Bone marrow (tissue), 2 donors: ENCODE results near the gene EEA1.

Experiments
- DNase-seq, 2 donors: peaks; one replicate each; lab custom pipeline; 2025; lab: John Stamatoyannopoulos, UW

The EEA1 gene

DNA sequence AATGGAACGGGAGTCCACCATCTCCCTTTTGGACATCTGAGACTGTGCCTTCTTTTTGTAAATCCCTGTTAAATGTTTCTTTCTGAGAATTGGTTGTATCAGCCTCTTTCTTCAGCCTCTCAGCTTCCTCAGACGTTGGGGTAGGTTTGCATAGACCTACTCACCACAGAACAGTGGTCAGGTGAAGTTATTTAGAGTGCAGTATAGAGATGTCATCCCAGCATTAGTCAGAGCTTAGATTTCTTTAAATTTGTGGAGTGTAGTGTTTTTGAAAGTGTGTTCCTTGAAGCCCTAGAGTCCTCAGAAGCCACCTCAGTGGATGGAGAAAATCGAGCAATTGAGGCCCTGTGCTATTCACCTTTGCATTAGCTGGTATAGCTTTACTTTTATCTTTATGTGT lies 8.9 kb upstream of the EEA1 start:
- no peak for DNase-seq

DNA sequence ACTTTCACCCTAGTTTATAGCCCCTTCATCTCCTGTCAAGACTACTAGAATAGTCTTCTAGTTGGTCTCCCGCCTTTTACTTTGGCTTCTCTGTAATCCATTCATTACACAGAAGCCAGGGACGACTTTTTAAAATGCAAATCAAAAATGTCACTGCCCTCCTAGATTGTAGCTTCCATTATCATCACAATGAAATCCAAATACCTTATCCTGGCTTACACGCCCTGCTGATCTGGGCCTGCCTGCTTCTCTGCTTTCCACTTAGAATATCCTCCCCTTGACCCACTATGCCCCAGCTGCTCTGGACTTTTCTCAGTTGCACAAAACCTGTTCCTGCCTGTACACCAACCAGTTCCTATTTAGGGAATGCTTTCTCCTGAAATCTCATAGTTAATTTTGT lies 4.5 kb upstream of the EEA1 start:
- no peak for DNase-seq

DNA sequence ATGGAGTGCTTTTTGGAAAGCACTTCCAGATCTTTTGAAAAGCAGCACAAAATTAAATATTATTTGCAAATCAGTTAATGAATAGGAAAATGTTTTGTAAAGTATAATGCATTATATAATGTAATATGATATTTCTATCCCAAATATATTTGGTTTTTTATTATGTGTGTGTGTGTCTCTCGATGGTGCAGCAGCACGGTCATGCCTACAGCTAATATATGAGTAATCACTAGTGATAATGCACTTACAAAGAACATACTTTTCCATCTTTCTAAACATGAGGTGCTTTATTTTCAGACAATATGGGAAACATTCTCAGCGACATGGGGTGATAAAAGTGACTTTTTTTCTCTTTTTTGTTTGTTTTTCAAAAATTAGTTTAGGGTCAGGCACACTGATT lies 1.3 kb upstream of the EEA1 start:
- DNase-seq = no peak

DNA sequence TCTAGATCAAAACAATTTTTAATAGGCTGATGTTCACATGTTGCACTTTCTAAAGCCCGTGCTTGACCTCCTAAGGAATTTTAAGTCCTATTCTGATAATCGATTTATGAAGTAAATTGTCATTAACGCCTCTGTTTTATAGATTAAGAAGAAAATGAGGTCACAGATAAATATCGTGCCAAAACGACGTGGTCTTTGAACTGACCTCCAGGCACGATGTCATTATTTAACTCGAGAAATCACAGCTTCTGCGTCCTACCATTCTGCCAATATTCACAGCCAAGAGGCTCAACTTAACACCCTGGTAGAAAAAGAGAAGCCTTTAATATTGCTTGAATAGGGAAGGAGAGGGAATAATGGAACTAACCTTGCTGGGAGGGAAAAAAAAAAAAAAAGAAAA lies 888 bp upstream of the EEA1 start:
- DNase-seq = no peak

DNA sequence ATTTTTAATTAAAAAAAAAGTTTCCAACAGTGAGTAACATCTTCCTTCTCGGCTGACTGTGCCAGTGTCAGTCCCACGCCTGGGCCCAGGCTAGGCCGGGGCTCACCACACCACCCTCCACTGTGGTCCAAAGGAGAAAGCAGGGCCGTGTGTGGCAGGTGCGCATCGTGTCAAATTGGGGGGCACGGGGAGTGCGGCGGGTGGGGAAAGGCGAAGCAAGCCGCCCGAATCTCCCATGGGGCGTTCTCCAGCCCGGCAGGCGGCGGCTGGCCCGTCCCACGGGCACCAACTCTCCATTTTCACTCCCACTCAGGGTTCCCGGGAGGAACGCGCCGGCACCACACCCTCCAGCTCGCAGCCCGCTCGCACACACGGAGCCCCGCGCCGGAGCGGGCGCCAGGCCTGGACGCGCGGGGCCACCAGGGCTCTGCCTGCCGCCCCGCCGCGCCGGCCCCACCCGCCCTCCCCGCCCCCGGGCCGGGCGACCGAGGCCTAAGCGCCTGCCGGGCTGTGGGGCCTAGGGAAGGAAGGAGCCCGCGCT lies 604 bp downstream of the EEA1 start:
- peak in 1 of 2 donors; percentile 59 for DNase-seq

DNA sequence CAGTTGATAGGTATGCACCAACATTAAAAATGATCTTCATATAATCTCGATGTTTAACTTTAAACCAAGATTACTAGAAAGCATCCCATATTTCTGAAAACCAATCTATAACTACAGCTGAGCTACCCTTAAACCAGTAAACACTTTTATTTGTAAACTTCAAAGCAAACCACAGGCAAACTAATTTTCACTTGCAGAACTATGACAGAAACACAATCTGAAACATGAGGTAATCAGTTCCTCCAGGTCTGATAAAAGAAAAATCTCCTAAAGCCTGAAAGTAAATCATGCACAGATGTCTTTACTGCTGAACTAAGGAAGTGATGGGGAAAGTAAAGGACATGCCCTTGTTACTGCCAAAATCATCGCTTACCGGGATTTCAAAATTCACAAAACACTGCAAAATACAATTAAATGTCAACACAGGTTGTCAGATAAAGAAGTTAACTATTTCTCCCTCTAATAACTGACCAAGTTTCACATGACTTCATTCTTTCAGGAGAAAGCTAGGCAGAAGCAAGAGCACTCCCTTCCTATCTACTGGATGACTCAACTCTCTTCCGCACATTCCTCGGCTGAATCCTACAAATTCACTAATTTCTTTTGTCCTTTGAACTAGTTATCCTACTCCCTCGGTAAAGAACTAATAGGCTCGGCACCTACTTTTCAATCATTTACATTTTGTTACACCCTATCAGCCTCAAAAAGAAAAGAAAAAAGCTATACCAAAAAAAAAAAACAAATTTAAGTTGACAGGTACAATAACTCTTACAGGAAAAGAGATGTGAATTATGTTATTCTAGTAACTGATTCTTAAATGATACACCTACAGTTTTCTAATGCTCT lies 1.4 kb downstream of the EEA1 start:
- no peak for DNase-seq

DNA sequence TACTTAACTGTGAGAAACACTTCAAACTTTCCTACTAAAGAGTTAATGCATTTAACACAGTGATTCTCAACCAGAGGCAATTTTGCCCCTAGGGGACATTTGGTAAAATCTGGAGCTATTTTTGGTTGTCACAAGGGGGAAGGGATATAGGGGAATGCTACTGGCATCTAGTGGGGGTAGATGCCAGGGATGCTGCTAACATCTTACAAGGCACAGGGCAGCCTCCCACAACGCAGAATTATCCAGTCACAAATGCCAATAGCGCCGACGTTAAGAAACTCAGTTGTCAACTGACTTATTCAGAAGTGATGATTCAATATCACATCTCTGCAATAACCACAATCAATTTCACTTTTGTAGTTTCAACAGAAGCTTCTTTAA lies 2.0 kb downstream of the EEA1 start:
- DNase-seq = no peak

DNA sequence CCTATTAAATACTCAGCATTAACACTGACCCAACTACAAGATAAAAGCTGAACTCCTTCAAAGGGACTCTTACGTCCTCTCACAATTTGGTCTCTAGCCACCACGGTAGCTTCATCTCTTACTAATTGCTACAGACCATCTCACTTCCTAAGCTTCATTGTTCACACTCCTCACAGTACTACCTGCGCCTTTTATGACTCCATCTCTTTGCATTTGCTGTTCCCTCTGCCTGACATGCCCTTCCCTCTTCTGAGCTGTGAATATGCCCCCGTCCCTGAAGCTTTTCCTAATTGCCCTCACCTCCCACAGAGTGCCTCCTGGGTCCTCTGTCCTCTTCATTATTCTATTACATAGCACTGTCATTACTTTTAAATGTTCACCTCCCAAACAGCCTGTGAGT lies 2.5 kb downstream of the EEA1 start:
- DNase-seq = no peak

DNA sequence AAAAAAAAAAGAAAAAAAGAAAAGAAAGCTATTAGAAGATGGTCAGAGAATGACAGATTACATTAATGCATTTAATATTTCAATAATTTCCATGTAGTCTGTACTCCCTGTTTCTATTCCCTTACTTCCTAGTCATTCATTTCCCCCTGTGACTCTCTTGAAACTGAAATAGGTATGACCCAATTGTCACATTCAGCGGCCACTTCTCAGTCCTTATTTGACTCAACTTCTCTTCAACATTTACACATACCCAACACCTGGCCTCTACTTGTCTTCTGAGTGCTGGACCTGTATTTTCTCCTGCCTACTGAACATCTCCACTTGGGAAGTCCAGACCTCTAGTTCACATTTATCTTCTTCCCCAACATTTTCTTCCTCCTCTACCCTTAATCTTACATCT lies 7.2 kb downstream of the EEA1 start:
- DNase-seq = no peak

DNA sequence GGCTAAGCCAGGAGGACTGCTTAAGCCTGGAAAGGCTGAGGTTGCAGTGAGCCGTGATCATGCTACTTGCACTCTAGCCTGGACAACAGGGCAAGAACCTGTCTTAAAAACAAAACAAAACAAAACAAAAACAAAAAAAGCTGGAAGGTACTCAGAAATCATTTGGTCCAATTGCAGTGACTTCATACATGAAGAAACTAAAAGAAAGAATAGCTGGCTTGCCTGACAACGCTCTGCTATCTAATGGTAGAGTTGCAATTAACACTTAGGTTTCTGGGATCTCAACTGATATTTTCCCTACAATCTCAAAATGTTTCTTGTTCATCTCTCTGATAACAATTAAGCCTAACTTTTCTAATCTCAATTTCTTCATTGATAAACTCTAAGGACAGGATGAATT lies 13.7 kb downstream of the EEA1 start:
- no peak for DNase-seq

DNA sequence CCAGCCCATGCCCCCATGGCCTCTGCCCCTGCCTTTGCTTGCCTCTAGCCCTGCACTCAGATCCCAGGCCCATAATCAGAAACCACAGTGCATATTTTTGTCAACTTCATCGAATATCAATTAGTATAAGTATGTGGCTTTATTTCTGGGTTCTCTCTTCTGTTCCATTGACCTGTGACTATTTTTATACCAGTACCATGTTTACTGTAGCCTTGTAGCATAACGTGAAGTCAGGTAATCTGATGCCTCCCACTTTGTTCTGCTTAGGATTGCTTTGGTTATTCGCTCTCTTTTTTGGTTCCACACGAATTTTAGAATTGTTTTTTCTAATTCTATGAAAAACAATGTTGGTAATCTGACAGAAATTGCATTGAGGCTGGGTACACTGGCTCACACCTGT lies 14.9 kb downstream of the EEA1 start:
- DNase-seq = no peak

DNA sequence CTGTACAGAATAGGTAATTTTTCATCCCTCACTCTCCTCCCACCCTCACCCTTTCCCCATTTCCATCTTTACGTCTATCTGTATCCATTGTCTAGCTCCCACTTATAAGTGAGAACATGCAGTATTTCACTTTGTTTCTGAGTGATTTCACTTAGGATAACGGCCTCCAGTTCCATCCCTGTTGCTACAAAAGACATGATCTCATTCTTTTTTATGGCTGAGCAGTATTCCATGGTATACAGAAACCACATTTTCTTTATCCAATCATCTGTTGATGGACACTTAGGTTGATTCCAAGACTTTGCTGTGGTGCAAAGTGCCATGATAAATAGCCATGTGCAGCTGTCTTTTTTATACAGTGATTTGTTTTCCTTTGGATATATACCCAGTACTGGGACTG lies 16.4 kb downstream of the EEA1 start:
- no peak for DNase-seq

DNA sequence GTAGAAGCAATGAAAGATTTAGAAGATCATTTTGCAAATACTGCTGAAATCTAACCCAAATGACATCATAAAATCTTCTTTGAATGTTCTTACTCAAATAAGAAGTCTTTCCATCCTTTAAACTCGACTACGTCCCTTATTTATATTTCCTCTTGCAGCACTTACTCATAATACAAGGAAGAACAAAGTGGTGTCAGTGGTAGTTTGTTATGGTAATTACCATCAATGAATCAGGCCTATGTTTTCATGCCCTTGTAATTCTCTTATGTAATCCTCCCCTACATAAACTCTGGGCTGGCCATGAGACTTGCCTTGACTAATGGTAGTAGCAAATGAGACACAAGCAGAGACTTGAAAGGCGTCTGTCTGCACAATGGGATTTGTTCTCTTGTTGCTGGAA lies 17.0 kb downstream of the EEA1 start:
- DNase-seq = no peak

DNA sequence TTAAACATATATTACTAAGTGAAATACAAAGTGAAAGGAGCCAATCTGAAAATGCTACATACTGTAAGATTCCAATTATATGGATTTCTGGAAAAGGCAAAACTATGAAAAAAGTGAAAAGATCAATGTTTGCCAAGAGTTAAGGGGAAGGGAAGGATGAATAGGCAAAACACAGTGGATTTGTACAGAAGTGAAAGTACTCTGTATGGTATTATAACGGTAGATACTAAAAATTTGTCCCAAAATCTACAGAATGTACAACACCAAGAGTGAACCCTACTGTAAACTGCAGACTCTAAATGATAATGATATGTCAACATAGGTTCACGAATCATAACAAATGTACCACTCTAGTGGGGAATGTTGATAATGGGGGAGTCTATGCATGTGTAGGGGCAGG lies 17.8 kb downstream of the EEA1 start:
- DNase-seq = no peak

DNA sequence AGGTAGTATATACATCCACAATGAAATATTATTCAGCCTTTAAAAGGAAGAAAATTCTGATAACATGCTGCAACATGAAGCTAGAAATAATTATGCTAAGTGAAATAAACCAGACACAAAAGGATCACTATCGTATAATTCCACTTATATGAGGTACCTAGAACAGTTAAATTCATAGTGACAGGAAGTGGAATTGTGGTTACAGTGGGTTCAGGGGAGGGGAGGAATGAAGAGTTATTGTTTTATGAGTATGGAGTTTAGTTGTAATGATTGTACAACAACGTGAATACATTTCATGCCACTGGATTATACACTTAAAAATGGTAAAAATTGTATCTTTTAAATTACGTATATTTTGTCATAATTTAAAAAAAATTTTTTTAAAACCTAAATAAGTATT lies 21.0 kb downstream of the EEA1 start:
- DNase-seq = no peak

DNA sequence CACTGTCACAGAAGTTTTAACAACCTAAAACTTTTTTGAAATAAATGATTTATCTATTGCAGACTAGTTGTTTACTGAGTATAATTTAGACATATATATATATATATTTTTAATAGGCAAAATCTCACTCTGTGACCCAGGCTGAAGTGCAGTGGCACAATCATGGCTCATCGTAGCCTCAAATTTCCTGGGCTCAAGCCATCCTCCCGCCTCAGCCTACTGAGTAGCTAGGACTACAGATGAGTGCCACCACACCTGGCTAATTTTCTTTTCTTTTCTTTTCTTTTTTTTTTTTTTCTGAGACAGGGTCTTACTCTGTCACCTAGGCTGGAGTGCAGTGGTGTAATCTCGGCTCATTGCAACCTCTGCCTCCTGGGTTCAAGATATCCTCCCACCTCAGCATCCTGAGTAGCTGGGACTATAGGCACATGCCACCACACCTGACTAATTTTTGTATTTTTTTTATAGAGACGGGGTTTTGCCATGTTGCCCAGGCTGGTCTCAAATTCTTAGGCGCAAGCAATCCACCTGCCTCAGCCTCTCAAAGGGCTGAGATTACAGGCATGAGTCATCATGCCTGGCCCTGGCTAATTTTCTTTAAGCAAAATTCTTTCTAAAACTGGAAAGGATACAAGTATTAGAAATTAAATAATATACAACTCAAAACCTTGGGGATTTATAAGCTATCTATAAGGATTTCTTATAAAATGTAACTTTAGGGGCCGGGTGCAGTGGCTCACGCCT lies 23.1 kb downstream of the EEA1 start:
- DNase-seq = no peak

DNA sequence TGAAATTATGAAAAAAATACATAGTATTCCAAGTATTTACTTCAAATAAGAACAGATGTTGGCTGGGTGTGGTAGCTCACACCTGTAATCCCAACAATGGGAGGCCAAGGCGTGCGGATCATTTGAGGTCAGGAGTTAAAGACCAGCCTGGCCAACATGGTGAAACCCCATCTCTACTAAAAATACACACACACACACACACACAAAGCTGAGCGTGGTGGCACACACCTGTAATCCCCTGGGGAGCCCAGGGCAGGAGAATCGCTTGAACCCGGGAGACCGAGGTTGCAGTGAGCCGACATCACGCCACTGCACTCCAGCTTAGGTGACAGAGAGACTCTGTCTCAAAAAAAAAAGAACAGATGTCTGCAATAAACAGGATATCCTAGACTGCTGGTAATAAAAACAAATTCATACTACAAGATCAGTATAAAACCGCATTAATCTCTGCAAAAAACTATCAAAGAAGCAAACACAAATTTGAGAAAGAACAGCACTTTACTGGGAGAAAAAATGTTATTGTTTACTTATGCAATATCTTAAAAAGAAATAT lies 23.8 kb downstream of the EEA1 start:
- DNase-seq = no peak

DNA sequence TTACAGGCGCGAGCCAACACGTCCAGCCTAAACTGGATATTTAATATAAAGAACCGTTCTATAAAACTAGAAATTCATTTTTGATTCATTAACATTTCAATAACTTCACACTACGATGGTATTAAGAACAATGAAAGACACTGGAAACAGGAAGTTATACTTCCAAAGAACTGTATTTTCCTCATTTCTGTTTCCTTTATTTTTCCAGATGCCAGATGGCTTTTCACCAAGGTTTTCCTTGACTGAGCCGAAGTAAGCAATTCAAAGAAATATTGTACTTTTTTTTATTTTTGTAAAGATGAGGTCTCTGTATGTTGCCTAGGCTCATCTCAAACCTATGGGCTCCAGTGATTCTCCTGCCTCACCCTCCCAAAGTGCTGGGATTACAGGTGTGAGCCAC lies 28.2 kb downstream of the EEA1 start:
- DNase-seq = no peak

DNA sequence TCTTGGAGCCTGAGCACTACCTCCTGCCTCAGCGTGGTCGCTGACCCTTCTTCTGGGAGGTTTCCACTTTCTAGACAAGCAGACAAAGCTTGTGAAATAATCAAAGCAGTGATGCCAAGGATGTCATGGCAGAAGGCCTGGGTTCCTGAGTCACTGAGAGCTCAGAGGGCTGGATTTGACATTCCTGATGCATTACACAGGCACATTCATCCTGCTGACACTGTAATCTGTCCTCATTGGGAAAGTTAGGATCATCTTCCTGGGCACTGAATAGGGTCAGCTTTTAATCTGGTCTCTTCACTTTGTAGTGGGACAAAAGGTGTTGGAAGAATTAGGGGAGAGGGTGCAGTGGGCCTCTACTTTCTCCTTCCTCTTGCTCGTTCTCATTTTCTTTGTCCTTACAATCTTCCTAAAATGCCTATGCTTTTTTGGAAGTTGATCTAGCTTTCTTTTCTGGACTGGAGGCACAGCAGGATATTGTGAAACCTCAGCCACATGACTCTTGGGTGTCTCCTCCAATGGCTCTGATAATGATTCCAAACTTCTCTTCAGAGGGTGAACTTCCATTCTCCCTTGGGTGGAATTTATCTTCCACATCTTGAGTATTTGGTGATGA lies 29.6 kb downstream of the EEA1 start:
- no peak for DNase-seq

DNA sequence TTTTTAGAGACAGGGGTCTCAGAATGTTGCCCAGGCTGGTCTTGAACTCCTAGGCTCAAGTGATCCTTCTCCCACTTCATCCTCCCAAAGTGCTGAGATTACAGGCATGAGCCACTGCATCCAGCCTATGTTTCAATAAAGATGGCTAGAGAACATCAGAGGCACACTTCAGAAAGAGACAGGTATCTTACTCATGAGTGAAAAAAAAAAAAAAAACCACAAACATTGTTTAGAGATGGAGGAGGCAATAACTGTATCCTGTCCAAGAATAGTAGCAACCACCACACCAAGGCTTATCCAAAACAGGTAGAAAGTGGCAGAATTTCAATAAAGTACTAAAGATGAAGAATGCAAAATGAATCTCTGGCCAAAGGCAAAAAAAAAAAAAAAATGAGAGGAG lies 30.3 kb downstream of the EEA1 start:
- DNase-seq = no peak

DNA sequence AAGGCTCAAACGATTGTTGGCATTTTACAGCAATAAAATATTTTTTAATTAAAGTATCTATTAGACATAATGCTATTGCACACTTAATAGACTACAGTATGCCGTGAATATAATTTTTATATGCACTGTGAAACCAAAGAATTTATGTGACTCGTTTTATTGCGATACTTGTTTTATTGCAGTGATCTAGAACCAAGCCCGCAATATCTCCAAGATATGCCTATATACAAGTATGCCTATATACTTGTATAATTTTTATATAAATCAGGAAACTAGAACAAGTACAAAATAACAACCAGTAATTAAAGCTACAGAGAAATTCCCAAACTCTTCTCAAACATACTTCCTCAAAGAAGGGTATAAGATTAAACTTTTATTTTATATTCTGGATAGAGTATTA lies 31.3 kb downstream of the EEA1 start:
- no peak for DNase-seq

DNA sequence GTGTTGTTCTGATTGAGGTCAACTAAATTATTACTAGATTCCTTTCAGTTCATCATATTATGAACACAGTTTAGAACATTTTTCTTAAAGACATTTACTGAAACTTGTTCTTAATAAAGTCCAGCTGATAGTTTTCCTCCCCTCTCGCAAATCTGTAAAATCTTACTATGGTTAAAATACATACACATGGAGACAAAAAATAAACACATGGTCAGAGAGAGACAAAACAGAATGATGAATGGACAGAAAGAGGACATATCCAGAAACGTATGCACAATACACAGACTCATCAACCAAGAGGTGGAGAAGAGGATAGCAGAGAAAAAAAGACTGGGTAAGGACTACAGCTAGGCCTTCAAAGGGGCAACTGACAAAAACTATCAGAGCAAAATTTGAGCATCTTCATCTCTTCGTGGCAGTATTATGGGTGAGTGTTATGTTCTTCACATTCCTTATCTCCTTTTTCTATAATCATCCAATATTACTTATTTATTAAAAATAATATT lies 38.4 kb downstream of the EEA1 start:
- DNase-seq = no peak

DNA sequence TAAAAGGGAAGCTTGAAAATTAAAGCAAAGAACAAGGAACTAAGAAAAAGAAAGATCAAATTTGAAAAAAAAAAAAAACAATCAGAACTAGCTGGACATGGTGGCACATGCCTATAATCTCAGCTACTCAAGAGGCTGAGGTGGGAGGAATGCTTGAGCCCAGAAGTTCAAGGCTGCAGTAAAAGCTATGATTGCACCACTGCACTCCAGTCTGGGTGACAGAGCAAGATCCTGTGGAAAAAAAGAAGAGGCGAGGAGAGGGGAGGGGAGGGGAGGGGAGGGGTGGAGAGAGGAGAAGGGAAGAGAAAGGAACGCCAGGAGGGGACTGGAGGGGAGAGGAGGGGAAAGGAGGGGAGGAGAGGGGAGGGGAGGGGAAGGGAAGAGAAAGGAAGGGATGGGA lies 43.0 kb downstream of the EEA1 start:
- no peak for DNase-seq
